Effector memory CD4-positive, alpha-beta T cell (primary cell): ENCODE measurements around the gene SRCIN1.
"Not testable (repeated sequence)": the region's sequence is repeated elsewhere in the genome, so short reads cannot be mapped to it uniquely, and the experiment has no call there.

Experiments
- DNase-seq, 3 donors: peaks; one replicate each; pipeline ENCODE4 v3.0.0-alpha.2; 2020
- H3K27ac ChIP-seq: 2 replicates; pipeline ENCODE4 v1.7.0; 2013; ENCODE audit warnings: mild to moderate bottlenecking, low read length, moderate library complexity; ENCODE audit not compliant: insufficient read depth, poor library complexity, severe bottlenecking
- H3K27me3 ChIP-seq: replicated peaks from 2 replicates; pipeline ENCODE4 v1.7.0; 2013; ENCODE audit warnings: mild to moderate bottlenecking, low read length; ENCODE audit not compliant: insufficient read depth, control insufficient read depth, poor library complexity, severe bottlenecking
- H3K36me3 ChIP-seq: 2 replicates; pipeline ENCODE4 v1.7.0; 2013; ENCODE audit warnings: mild to moderate bottlenecking, low read length, moderate library complexity; ENCODE audit not compliant: control insufficient read depth, insufficient read depth
- H3K4me1 ChIP-seq: 2 replicates; pipeline ENCODE4 v1.7.0; 2013; ENCODE audit warnings: low read length, mild to moderate bottlenecking; ENCODE audit not compliant: control insufficient read depth, insufficient read depth, poor library complexity, severe bottlenecking
- H3K4me3 ChIP-seq: 2 replicates; pipeline ENCODE4 v1.7.0; 2013; ENCODE audit warnings: low read length, low read depth, mild to moderate bottlenecking; ENCODE audit not compliant: insufficient read depth, poor library complexity, severe bottlenecking
- H3K9me3 ChIP-seq: 2 replicates; pipeline ENCODE4 v1.7.0; 2013; ENCODE audit warnings: mild to moderate bottlenecking, low read length, moderate library complexity; ENCODE audit not compliant: control insufficient read depth

The SRCIN1 gene

DNA sequence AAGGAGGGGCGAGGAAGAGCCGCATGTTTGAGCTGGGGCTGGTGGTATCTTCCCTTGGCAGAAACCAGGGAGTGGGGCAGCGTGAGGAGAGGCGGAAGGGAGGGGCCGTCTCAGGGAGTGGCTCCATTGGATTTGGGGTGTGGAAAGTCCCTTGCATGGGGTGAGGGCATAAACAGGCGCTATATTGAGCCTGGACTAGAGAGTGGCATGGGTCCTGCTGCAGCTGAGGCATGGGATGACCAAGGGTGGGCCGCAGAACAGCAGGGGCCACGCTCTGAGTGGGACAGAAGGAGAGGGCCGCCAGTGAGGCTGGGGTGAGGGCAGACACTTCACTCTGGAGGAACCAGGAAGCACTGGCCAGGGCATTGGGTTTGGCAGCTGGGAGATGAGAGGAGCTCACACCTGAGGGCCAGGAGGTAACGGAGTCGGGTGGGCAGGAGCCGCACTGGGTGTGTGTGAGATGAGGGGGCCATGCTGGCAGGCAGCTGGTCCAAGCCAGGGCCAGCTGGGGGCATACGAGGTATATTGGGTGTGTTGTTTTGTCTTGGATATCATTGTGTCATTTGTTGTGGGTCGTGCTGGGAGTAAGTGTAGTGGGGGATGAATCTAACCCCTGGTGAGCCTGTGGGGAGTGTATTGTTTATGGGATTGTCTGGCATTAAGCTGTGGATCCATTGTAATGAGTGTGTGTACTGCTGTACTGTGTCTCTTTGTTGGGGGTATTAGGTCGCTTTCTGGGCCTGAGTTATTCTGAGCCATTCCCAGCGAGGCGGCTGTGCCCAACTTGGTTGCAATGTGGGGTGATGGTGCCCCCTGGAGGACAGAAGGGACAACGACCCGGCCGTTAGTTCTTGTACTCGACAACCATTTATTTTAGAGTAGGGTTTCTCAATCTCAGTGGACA is 121.3 kb downstream of the SRCIN1 start:
- H3K27me3 ChIP-seq, H3K36me3 ChIP-seq, H3K9me3 ChIP-seq, H3K4me3 ChIP-seq, H3K27ac ChIP-seq, H3K4me1 ChIP-seq: not testable (repeated sequence)
- peak; percentile 15 to 35 (median 28) for DNase-seq

GRCh38 chr17:38482700-38483043 is 123.1 kb downstream of the SRCIN1 start:
- not testable (repeated sequence) for H3K4me3 ChIP-seq, H3K27me3 ChIP-seq, DNase-seq, H3K4me1 ChIP-seq, H3K9me3 ChIP-seq, H3K36me3 ChIP-seq, H3K27ac ChIP-seq

DNA sequence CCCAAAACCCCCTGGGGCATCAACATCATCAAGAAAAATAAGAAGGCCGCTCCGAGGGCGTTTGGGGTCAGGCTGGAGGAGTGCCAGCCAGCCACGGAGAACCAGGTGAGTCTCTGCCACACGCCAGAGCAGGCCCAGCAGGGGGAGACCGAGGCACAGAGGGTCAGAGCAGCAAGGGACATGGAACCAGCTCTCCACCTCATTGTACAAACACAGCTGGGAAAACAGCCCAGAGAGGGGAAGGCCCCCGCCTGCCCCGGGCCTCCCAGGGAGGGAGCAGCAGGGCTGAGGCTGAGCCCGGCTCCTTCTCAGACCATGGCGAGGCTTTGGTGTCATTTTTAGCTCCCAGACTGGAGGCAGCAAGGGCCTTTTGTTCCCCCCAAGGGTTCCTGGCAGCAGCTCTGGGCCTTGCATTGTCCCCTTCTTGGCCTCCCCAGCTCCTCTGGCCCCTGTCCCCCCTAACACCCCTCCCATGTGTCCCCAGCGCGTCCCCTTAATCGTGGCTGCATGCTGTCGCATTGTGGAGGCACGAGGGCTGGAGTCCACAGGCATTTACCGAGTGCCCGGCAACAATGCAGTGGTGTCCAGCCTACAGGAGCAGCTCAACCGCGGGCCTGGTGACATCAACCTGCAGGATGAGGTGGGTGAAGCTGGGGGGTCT is 123.6 kb downstream of the SRCIN1 start:
- not testable (repeated sequence) for H3K4me1 ChIP-seq, H3K27me3 ChIP-seq, H3K27ac ChIP-seq, H3K4me3 ChIP-seq, H3K9me3 ChIP-seq, H3K36me3 ChIP-seq, DNase-seq
